Stimulated activated CD4-positive, alpha-beta T cell treated with anti-CD3 and anti-CD28 coated beads, Interleukin-1b, Interleukin-23, amount 100 ng/mL, for 1 hour (primary cell): ENCODE data around the gene RAC2.

Source experiments
- DNase-seq, 2 donors: peaks; one replicate each; pipeline ENCODE4 v3.0.0-alpha.2; 2020; ENCODE audit warnings: low read depth in 2 of 2

Gene RAC2

GRCh38 chr22:37187891-37188761 lies 55.9 kb downstream of the RAC2 start, which contains the start of gene C1QTNF6:
Gene C1QTNF6 (minus strand): TSS chr22:37188247. CDS start chr22:37188213, 34 bp downstream.
- no peak for DNase-seq

- DNase-seq = no peak
Observed at GRCh38 chr22:37187552-37187890, 56.5 kb downstream of the RAC2 start.

GRCh38 chr22:37186997-37187522 lies 57.0 kb downstream of the RAC2 start:
- DNase-seq = no peak

GRCh38 chr22:37186228-37186996 lies 57.7 kb downstream of the RAC2 start:
- no peak for DNase-seq

GRCh38 chr22:37185646-37186227 lies 58.3 kb downstream of the RAC2 start:
- no peak for DNase-seq

GRCh38 chr22:37184816-37185541 lies 59.1 kb downstream of the RAC2 start:
- DNase-seq = no peak

- DNase-seq = no peak
Observed at GRCh38 chr22:37184380-37184755, 59.7 kb downstream of the RAC2 start.

GRCh38 chr22:37183432-37184379 lies 60.4 kb downstream of the RAC2 start:
- no peak for DNase-seq

- no peak for DNase-seq
Observed at GRCh38 chr22:37182949-37183245, 61.2 kb downstream of the RAC2 start.

- no peak for DNase-seq
Observed at GRCh38 chr22:37182101-37182948, 61.7 kb downstream of the RAC2 start.

- no peak for DNase-seq
Observed at GRCh38 chr22:37181681-37182080, 62.4 kb downstream of the RAC2 start.

GRCh38 chr22:37180531-37181231 lies 63.4 kb downstream of the RAC2 start:
- no peak for DNase-seq

- no peak for DNase-seq
Observed at GRCh38 chr22:37179622-37180420, 64.2 kb downstream of the RAC2 start.

GRCh38 chr22:37179126-37179470 lies 65.0 kb downstream of the RAC2 start:
- DNase-seq = no peak

GRCh38 chr22:37178350-37179125 lies 65.5 kb downstream of the RAC2 start:
- DNase-seq = no peak

GRCh38 chr22:37177755-37178154 lies 66.3 kb downstream of the RAC2 start:
- no peak for DNase-seq

GRCh38 chr22:37177221-37177620 lies 66.8 kb downstream of the RAC2 start:
- no peak for DNase-seq
